ENCODE results near the gene XPR1. TPM values are rescaled to one million over a fixed set of nuclear protein-coding genes. Genes with fewer than 3 reads are reported as not detected.

Gene XPR1
- total and polyA plus RNA-seq, 2 donors (not counting 3 experiments of a cell fraction or from before 2014, with no cell fraction given): 23.9 to 26.7 TPM

DNA sequence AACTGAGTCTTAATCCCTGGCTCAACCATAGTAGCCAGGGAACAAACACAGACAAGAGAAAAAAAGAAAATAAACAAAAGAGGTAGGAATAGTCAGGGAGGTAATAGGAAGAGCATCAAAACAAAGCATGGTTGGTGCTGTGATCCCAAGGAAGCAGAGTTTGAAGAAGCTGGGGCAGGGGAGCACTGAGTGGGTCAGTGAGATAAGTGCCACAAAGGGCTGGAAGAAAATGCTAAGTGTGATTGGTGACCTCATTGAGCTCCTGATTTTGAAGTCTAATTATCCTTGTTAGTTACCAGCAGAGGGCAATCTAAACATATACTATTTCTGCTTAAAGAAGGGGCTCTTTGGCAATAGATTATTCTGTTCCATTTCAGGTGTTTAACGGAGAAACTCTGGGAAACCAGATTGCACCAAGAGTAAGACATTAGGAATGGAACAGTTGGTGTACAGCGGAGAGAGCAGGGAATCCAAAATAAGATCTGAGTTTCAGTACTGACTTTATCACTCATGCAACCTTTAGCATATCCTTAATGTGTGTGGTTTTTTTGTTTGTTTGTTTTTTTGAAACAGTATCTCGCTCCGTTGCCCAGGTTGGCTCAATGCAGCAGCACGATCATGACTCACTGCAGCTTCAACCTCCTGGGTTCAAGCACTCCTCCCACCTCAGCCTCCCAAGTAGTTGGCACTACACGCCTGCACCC, 250.1 kb downstream of the XPR1 start:
- FAIRE-seq (peak; percentile 82), DNase-seq (ENCODE audit: low read depth, low spot score) (peak; percentile 53)
- H3K27ac ChIP-seq (ENCODE audit: insufficient read depth, low read depth, low read length): no peak overlapping the region
- dilution Hi-C loops (cut with MboI; ENCODE audit: extremely low pct_ligation_motif_present, low sequenced_read_pairs) (no loop called here), intact Hi-C loops (cut with micrococcal nuclease) (loop anchor here (1.0 to 5.0 kb wide), 5 partner anchors 155 to 365 kb away; partner anchors contain the start of gene IER5)
- TF ChIP-seq POLR2A (IDR thresholded peaks at IDR 0.05; ENCODE audit: low read depth, low read length) (no peak), CTCF (IDR thresholded peaks at IDR 0.05; ENCODE audit: extremely low read depth in 1 of 2, insufficient read depth in 1 of 2, low read depth in 1 of 2, low read length in 2 of 2) (peak; percentile 21 to 38), EZH2 (IDR thresholded peaks at IDR 0.05; ENCODE audit: borderline replicate concordance, low read depth, low read length, severe bottlenecking) (no peak), FOS (IDR thresholded peaks at IDR 0.05; ENCODE audit: borderline replicate concordance, insufficient read depth, low read length) (no peak), JUN (IDR thresholded peaks at IDR 0.05; ENCODE audit: borderline replicate concordance, insufficient read depth, insufficient read length, low read depth) (no peak), GATA2 (IDR thresholded peaks at IDR 0.05; ENCODE audit: insufficient read depth, insufficient read length, low read depth, low read length) (no peak)
- TF ChIP-seq, protein P1, sequence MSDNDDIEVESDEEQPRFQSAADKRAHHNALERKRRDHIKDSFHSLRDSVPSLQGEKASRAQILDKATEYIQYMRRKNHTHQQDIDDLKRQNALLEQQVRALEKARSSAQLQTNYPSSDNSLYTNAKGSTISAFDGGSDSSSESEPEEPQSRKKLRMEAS (IDR thresholded peaks at IDR 0.05; ENCODE audit: insufficient read depth, insufficient read length): no peak
- no peak overlapping the region for H2AFZ ChIP-seq (ENCODE audit: low read depth, low read length)
- no peaks in the 10 kb centered on the region for H3K79me2 ChIP-seq (ENCODE audit: control insufficient read depth, insufficient read depth, low read length)
- H3K4me1 ChIP-seq (ENCODE audit: control insufficient read depth, extremely low read depth, insufficient read depth, low read length): no peaks in the 10 kb centered on the region
- BruUV-seq (replicated peaks): no TSS peak
- no peaks in the 10 kb centered on the region for H4K20me1 ChIP-seq (replicated peaks; ENCODE audit: control insufficient read depth, extremely low read depth, insufficient read depth, low read length)
- H3K9me3 ChIP-seq (replicated peaks; ENCODE audit: control insufficient read depth, insufficient read depth, low read length): no peaks in the 10 kb centered on the region
- POLR2A ChIA-PET: no interaction called here
- no peaks in the 10 kb centered on the region for H3K27me3 ChIP-seq (ENCODE audit: control insufficient read depth in 2 of 2, insufficient read depth in 2 of 2, low read length in 2 of 2)
- H3K4me2 ChIP-seq (ENCODE audit: insufficient read depth, low read length): no peak overlapping the region
- no peak overlapping the region for H3K9ac ChIP-seq (replicated peaks; ENCODE audit: extremely low read depth, insufficient read depth, low read length)
- H3K36me3 ChIP-seq (ENCODE audit: control insufficient read depth in 2 of 2, extremely low read depth in 1 of 2, insufficient read depth in 2 of 2, low read length in 2 of 2): no peaks in the 10 kb centered on the region
- CTCF ChIA-PET: interaction anchor here (0.6 to 1.7 kb wide), 81 partner anchors 9 to 543 kb away, joined by 3 to 125 read pairs (median 5); partner anchors contain the start of genes KIAA1614, MR1 and XPR1
- no peak overlapping the region for H3K4me3 ChIP-seq (replicated peaks in 1 of 3; ENCODE audit: insufficient read depth in 1 of 3, low read depth in 1 of 3, low read length in 3 of 3)
- no peaks in the 10 kb centered on the region for H3K9me1 ChIP-seq (replicated peaks; ENCODE audit: control insufficient read depth, extremely low read depth, insufficient read depth, low read length)

Data from endothelial cell of umbilical vein (primary cell).